ENCODE data around the gene IER3. TPM values are rescaled to one million over a fixed set of nuclear protein-coding genes. Genes with fewer than 3 reads are reported as not detected.

The IER3 gene
- polyA plus RNA-seq, 2 of the 4 experiments (the other 2 are of a cell fraction): 104 to 202 TPM

- TF ChIP-seq BCL3 (IDR thresholded peaks at IDR 0.05) (no peak), NFE2L2 (conservative IDR thresholded peaks at IDR 0.05; ENCODE audit: low read length) (no peak)
Measured at GRCh38 chr6:30775104-30775503, 30.8 kb upstream of the IER3 start (continued).

- H3K9me3 ChIP-seq: no peaks in the 10 kb centered on the region
- peak overlapping the region; percentile 56 to 97; a peak in 5 of 6 replicates for H3K27ac ChIP-seq
- no peak for ATAC-seq
- DNase-seq (ENCODE audit: low read depth in 1 of 2, low spot score in 1 of 2): no peak
- TF ChIP-seq HMGXB4 (CRISPR knock-in tag; IDR thresholded peaks at IDR 0.05; ENCODE audit: borderline replicate concordance) (no peak), BHLHE40 (IDR thresholded peaks at IDR 0.05; ENCODE audit: low read depth, low read length) (no peak), HES2 (IDR thresholded peaks at IDR 0.05) (no peak), GATA3 (IDR thresholded peaks at IDR 0.05; ENCODE audit: borderline replicate concordance) (no peak), CBX8 (IDR thresholded peaks at IDR 0.05) (no peak), EHF (CRISPR knock-in tag; IDR thresholded peaks at IDR 0.05) (no peak)
- H3K4me2 ChIP-seq: no peak overlapping the region
- peaks cover 66% of the 10 kb centered on the region for H3K4me1 ChIP-seq
- no peak overlapping the region for H3K4me3 ChIP-seq
- 94% methylated on average over 8 of the region's 8 CpGs for WGBS (ENCODE audit: missing lambda C conversion rate)
- CTCF ChIA-PET: interaction anchor here (1.7 kb wide), 1 partner anchor 47 kb away, joined by 5 read pairs; no protein-coding TSS in a partner anchor
- no peak for FAIRE-seq
- POLR2A ChIA-PET: interaction anchor here (1.1 kb wide), 1 partner anchor 30 kb away, joined by 3 read pairs; the partner anchor contains the start of gene IER3
Measured at GRCh38 chr6:30774701-30775100, 30.4 kb upstream of the IER3 start.

- Histone ChIP-seq H3K27ac (peak overlapping the region; percentile 89 to 97), H3K4me1 (peaks cover 68% of the 10 kb centered on the region), H3K4me2 (peak overlapping the region; percentile 75), H3K9me3 (no peaks in the 10 kb centered on the region), H3K4me3 (no peak overlapping the region)
- FAIRE-seq: no peak
- CTCF ChIA-PET: interaction anchor here (0.6 to 3.2 kb wide), 5 partner anchors 8 to 776 kb away, joined by 3 to 21 read pairs (median 4); partner anchors contain the start of gene ATP6V1G2
- no peak for DNase-seq (ENCODE audit: low read depth in 1 of 2, low spot score in 1 of 2)
- no peak for TF ChIP-seq MAX (IDR thresholded peaks at IDR 0.05)
- TF ChIP-seq EHMT2 (IDR thresholded peaks at IDR 0.05; ENCODE audit: low read depth): no peak
- no peak for TF ChIP-seq KDM5A (IDR thresholded peaks at IDR 0.05)
- TF ChIP-seq FOSL2 (IDR thresholded peaks at IDR 0.05): no peak
- no peak for TF ChIP-seq FOSL2 (CRISPR knock-in tag; IDR thresholded peaks at IDR 0.05)
- TF ChIP-seq JUNB (IDR thresholded peaks at IDR 0.05): no peak
- TF ChIP-seq PHF8 (IDR thresholded peaks at IDR 0.05; ENCODE audit: borderline replicate concordance, low read depth): no peak
- TF ChIP-seq CHD2 (IDR thresholded peaks at IDR 0.05; ENCODE audit: low read length, partially characterized antibody): no peak
- no peak for TF ChIP-seq POLR2AphosphoS2 (conservative IDR thresholded peaks at IDR 0.05; ENCODE audit: low read length)
- TF ChIP-seq NR3C1 (IDR thresholded peaks at IDR 0.05): no peak
- no peak for TF ChIP-seq CBX8 (IDR thresholded peaks at IDR 0.05)
- TF ChIP-seq BHLHE40 (IDR thresholded peaks at IDR 0.05; ENCODE audit: low read depth, low read length): no peak
- TF ChIP-seq MYC (IDR thresholded peaks at IDR 0.05; ENCODE audit: borderline replicate concordance, low read length): no peak
- TF ChIP-seq FOXS1 (CRISPR knock-in tag; IDR thresholded peaks at IDR 0.05): no peak
- no peak for TF ChIP-seq CHD4 (IDR thresholded peaks at IDR 0.05; ENCODE audit: borderline replicate concordance)
- no peak for TF ChIP-seq RNF2 (IDR thresholded peaks at IDR 0.05; ENCODE audit: borderline replicate concordance, low read depth)
- TF ChIP-seq MAZ (IDR thresholded peaks at IDR 0.05; ENCODE audit: borderline replicate concordance, low read depth, low read length): no peak
- no peak for TF ChIP-seq HOXB13 (CRISPR knock-in tag; IDR thresholded peaks at IDR 0.05; ENCODE audit: low read depth)
- POLR2A ChIA-PET: interaction anchor here (1.7 to 3.8 kb wide), 4 partner anchors 11 to 28 kb away, joined by 11 to 77 read pairs (median 44); partner anchors contain the start of genes FLOT1 and IER3
- ATAC-seq: no peak
- 73% methylated on average over 3 of the region's 3 CpGs for WGBS (ENCODE audit: missing lambda C conversion rate)
Measured at GRCh38 chr6:30770592-30770991, 26.2 kb upstream of the IER3 start.
